Right atrium auricular region (tissue), 2 donors: ENCODE data around the gene ANKDD1B. TPM values are rescaled to one million over a fixed set of nuclear protein-coding genes. Genes with fewer than 3 reads are reported as not detected.
"Not testable (repeated sequence)": the region's sequence is repeated elsewhere in the genome, so short reads cannot be mapped to it uniquely, and the experiment has no call there.

Experiments
- DNase-seq: peaks from one replicate; pipeline ENCODE4 v3.0.0-alpha.2; 2019; ENCODE audit warnings: low spot score
- H3K27ac ChIP-seq, 2 donors: fragments of 200-600 bp; sonication (generic); 1 replicate in 1 of 2; 2 replicates in 1 of 2; pipeline ENCODE4 v1.5.1; 2016 to 2019
- H3K27me3 ChIP-seq, 2 donors: fragments of 200-600 bp; sonication (generic); one replicate each; pipeline versions ENCODE4 v1.5.1 to v1.6.0; 2017 to 2019
- H3K36me3 ChIP-seq: fragments of 200-600 bp; sonication (generic); one replicate; pipeline ENCODE4 v1.5.1; 2016
- H3K4me1 ChIP-seq, 2 donors: fragments of 200-600 bp; sonication (generic); one replicate each; pipeline versions ENCODE4 v1.5.1 to v1.6.0; 2017 to 2019
- H3K4me3 ChIP-seq, 2 donors: fragments of 200-600 bp; sonication (generic); 1 replicate in 1 of 2; 2 replicates in 1 of 2; pipeline ENCODE4 v1.5.1; 2017 to 2019; ENCODE audit warnings: mild to moderate bottlenecking in 1 of 2, moderate library complexity in 1 of 2
- H3K9me3 ChIP-seq, 2 donors: fragments of 200-600 bp; sonication (generic); one replicate each; pipeline ENCODE4 v1.5.1; 2019
- total RNA-seq, 2 donors: library from RNA; depleted of rRNA; stranded (reverse); fragments of >200 nt; gene quantifications; one replicate each; pipeline ENCODE4 v1.1.0, GENCODE V29; 2016
- TF ChIP-seq, protein P1 (sequence below), 2 donors: fragments of 200-600 bp; sonication (generic); IDR thresholded peaks; one replicate each; pipeline ENCODE4 v1.5.1; 2019; ENCODE audit warnings: antibody characterized with exemption in 2 of 2

Gene ANKDD1B
- total RNA-seq, 2 donors from 2014 or later = not detected

DNA sequence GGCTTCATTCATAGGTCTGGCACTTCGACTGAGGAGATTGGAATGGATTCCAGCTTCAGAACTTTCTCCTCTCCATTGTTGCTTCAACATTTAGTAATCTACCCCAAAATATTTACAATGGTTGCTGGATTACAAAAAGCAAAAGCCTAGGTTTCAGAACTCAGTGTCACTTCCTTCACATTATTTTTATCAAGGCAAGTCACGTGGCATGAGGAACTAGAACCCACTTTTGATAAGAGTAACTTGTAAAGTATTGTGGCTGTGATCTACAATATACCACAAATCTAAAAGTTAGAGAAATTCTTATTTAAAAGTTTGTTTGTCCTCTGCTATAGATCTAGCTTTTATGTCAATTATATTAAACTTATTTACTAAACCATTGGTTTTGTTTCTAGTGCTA, 39.7 kb upstream of the ANKDD1B start:
- Histone ChIP-seq H3K9me3 (no peaks in the 10 kb centered on the region), H3K4me3 (no peak overlapping the region), H3K27me3 (no peaks in the 10 kb centered on the region), H3K27ac (no peak overlapping the region), H3K36me3 (peaks cover 5% of the 10 kb centered on the region), H3K4me1 (peaks cover 0 to 43% of the 10 kb centered on the region in 2 donors)
- DNase-seq = no peak
- TF ChIP-seq, protein P1, sequence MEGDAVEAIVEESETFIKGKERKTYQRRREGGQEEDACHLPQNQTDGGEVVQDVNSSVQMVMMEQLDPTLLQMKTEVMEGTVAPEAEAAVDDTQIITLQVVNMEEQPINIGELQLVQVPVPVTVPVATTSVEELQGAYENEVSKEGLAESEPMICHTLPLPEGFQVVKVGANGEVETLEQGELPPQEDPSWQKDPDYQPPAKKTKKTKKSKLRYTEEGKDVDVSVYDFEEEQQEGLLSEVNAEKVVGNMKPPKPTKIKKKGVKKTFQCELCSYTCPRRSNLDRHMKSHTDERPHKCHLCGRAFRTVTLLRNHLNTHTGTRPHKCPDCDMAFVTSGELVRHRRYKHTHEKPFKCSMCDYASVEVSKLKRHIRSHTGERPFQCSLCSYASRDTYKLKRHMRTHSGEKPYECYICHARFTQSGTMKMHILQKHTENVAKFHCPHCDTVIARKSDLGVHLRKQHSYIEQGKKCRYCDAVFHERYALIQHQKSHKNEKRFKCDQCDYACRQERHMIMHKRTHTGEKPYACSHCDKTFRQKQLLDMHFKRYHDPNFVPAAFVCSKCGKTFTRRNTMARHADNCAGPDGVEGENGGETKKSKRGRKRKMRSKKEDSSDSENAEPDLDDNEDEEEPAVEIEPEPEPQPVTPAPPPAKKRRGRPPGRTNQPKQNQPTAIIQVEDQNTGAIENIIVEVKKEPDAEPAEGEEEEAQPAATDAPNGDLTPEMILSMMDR (IDR thresholded peaks at IDR 0.05) = no peak

DNA sequence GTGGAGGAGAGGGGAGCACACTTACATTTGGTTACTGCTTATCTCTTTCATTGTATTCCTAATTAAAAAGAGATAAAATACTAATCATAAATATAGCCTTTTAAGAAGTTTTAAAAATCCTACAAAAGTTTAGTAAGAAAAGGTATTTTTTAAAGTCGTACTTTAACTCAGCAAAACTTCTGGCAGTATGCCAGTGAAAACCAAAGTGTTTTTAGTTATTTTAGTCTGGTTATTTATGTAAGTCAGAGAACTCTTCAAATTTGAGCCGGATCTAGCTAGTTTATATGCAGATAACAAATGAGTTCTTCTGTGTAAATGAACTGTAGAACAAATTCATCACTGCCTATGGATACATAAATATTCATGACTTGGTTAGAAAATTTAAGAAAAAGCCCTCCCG, 36.5 kb upstream of the ANKDD1B start:
- Histone ChIP-seq H3K4me1 (peaks cover 0 to 21% of the 10 kb centered on the region in 2 donors), H3K36me3 (peaks cover under 1% of the 10 kb centered on the region), H3K9me3 (no peaks in the 10 kb centered on the region), H3K27ac (no peak overlapping the region), H3K27me3 (no peaks in the 10 kb centered on the region), H3K4me3 (no peak overlapping the region)
- TF ChIP-seq, protein P1 (IDR thresholded peaks at IDR 0.05) = no peak
- no peak for DNase-seq

DNA sequence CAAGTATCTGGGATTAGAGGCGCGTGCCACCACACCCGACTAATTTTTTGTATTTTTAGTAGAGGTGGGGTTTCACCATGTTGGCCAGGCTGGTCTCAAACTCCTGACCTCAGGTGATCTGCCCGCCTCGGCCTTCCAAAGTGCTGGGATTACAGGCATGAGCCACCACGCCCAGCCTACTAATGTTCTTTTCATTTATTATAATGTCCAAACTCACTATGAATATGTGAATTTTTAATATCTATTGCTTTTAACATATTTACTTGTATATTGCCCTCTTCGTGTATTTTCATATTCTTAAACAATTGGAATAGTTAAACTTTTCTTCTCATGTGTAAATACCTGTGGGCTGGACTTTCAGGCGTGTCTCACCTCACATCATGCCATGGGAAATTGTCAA, 33.0 kb upstream of the ANKDD1B start:
- DNase-seq, H3K9me3 ChIP-seq, H3K4me3 ChIP-seq, H3K27me3 ChIP-seq, H3K27ac ChIP-seq: not testable (repeated sequence)
- Histone ChIP-seq H3K36me3 (peaks cover 20% of the 10 kb centered on the region), H3K4me1 (peaks cover 0 to 13% of the 10 kb centered on the region in 2 donors)

GRCh38 chr5:75584641-75585040, 26.6 kb upstream of the ANKDD1B start:
- H3K9me3 ChIP-seq = no peaks in the 10 kb centered on the region
- H3K27me3 ChIP-seq = no peaks in the 10 kb centered on the region
- H3K4me1 ChIP-seq = no peaks in the 10 kb centered on the region
- TF ChIP-seq, protein P1 (IDR thresholded peaks at IDR 0.05) = no peak
- no peak overlapping the region for H3K4me3 ChIP-seq
- no peak overlapping the region for H3K27ac ChIP-seq
- DNase-seq = no peak
- peaks cover 49% of the 10 kb centered on the region for H3K36me3 ChIP-seq

- H3K27ac ChIP-seq = no peak overlapping the region
- no peak for DNase-seq
- no peak overlapping the region for H3K4me3 ChIP-seq
- no peaks in the 10 kb centered on the region for H3K4me1 ChIP-seq
- no peaks in the 10 kb centered on the region for H3K27me3 ChIP-seq
- peaks cover 33% of the 10 kb centered on the region for H3K36me3 ChIP-seq
- no peaks in the 10 kb centered on the region for H3K9me3 ChIP-seq
- TF ChIP-seq, protein P1 (IDR thresholded peaks at IDR 0.05) = no peak
Observed at GRCh38 chr5:75588666-75589065, 22.6 kb upstream of the ANKDD1B start.

DNA sequence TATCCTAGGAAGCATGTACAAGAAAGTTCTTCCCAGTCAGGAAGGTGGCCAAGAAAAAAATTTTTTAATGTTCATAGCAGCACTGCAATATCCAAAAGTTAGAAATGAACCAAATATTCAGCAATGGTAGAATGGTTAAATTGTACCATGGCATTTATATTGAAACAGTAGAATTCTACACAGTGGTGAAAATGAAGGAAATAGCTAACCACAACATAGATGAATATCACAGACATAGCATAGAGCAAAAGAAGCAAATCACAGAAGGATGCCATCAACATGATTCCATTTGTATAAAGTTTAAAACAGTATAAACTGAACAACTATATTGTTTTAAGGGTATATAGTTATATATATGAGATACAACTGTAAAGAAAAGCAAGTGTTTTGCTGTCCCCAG, 10.7 kb upstream of the ANKDD1B start:
- peaks cover 14% of the 10 kb centered on the region for H3K36me3 ChIP-seq

More for the DNA sequence above, 10.7 kb upstream of the ANKDD1B start:
- no peak for DNase-seq
- no peak overlapping the region for H3K4me3 ChIP-seq
- no peaks in the 10 kb centered on the region for H3K9me3 ChIP-seq
- H3K27ac ChIP-seq = no peak overlapping the region
- no peaks in the 10 kb centered on the region for H3K27me3 ChIP-seq
- TF ChIP-seq, protein P1 (IDR thresholded peaks at IDR 0.05) = no peak
- no peaks in the 10 kb centered on the region for H3K4me1 ChIP-seq
